Gastrocnemius medialis (tissue), 4 donors: ENCODE measurements around the gene TADA2A.
A peak's percentile ranks its signal among the peaks of the same experiment; 100 is the strongest.

ENCODE experiments used
- POLR2A ChIP-seq, 2 donors: fragments of 450-650 bp; IDR thresholded peaks; one replicate each; pipeline ENCODE4 v1.6.1; 2017; ENCODE audit warnings: antibody characterized with exemption in 2 of 2, mild to moderate bottlenecking in 2 of 2, moderate library complexity in 2 of 2
- TF ChIP-seq, protein P1 (sequence below), 5 experiments: fragments of 450-650 bp in 3 of 5; fragments of 200-600 bp in 2 of 5; sonication (generic) in 2 of 5; IDR thresholded peaks in 4 of 5; conservative IDR thresholded peaks in 1 of 5; 1 replicate in 4 of 5; 2 replicates in 1 of 5; pipeline ENCODE4 v1.5.1; 2016 to 2019; ENCODE audit warnings: antibody characterized with exemption in 5 of 5, mild to moderate bottlenecking in 3 of 5, moderate library complexity in 3 of 5

DNA sequence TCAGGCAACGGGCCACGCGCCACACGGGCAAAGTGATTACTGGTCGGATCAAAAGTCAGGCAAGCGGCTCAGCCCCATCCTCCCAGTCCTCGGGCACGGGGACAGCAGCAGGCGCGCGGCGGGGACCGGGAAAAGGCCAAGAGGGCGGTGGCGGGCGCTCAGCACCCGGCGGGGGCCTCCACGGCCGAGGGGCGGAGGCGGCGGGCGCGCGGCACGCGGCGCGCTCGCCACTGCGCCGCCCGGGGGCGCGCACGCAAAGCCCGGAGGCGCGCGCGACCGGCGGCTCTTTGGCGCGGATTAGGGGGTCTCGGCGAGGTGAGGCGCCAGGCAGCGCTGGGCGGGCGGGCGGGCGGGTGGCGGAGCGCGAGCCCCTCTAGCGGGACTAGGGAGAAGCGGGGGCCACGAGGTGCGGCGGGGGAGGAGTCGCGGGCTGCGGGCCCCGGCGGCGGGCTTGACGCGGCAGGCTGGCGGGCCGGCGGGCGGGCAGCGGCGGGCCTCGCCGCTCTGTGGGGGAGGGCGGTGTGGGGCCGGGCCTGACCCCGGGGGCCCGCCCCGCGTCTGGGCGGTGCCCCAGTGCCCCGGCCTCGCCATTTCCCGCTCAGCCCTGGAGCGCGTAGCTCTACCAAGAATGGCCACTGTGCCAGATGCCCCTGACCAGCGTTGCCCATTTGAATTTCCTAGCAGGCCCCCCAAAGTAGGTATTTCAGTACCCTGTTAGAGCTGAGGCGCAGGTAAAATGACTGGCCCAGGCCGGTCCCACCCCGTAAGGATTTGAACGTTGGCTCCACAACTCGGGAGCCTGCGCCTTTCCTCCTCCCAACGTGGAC is at the start of gene TADA2A, which contains the start of gene ACACA:
- TF ChIP-seq, protein P1, sequence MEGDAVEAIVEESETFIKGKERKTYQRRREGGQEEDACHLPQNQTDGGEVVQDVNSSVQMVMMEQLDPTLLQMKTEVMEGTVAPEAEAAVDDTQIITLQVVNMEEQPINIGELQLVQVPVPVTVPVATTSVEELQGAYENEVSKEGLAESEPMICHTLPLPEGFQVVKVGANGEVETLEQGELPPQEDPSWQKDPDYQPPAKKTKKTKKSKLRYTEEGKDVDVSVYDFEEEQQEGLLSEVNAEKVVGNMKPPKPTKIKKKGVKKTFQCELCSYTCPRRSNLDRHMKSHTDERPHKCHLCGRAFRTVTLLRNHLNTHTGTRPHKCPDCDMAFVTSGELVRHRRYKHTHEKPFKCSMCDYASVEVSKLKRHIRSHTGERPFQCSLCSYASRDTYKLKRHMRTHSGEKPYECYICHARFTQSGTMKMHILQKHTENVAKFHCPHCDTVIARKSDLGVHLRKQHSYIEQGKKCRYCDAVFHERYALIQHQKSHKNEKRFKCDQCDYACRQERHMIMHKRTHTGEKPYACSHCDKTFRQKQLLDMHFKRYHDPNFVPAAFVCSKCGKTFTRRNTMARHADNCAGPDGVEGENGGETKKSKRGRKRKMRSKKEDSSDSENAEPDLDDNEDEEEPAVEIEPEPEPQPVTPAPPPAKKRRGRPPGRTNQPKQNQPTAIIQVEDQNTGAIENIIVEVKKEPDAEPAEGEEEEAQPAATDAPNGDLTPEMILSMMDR (IDR thresholded peaks at IDR 0.05 in 4 of 5, conservative IDR thresholded peaks at IDR 0.05 in 1 of 5) = peak in 3 of 5 experiments; percentile 10 to 24 (median 17)
- peak; percentile 63 to 69 for TF ChIP-seq POLR2A (IDR thresholded peaks at IDR 0.05)
